DMS79 treated with DMSO at 0.1 percent for 48 hours (cell line): ENCODE data around the gene MEDAG.
A peak's percentile ranks its signal among the peaks of the same experiment; 100 is the strongest.

Experiments used
- DNase-seq: peaks from one replicate; lab custom pipeline; 2025; lab: John Stamatoyannopoulos, UW

Gene MEDAG

GRCh38 chr13:30872685-30873461 lies 33.2 kb upstream of the MEDAG start:
- DNase-seq: peak; percentile 67

- DNase-seq: no peak
These were observed 32.6 kb upstream of the MEDAG start for GRCh38 chr13:30873499-30873898.

GRCh38 chr13:30874111-30874510 lies 32.0 kb upstream of the MEDAG start:
- DNase-seq: no peak

- DNase-seq: no peak
These were observed 31.5 kb upstream of the MEDAG start for GRCh38 chr13:30874561-30874960.

GRCh38 chr13:30877335-30877734 lies 28.7 kb upstream of the MEDAG start:
- DNase-seq: no peak

- DNase-seq: no peak
These were observed 25.8 kb upstream of the MEDAG start for GRCh38 chr13:30880151-30880855.

GRCh38 chr13:30880856-30881155 lies 25.3 kb upstream of the MEDAG start:
- DNase-seq: no peak

GRCh38 chr13:30881191-30881651 lies 24.9 kb upstream of the MEDAG start:
- DNase-seq: no peak

GRCh38 chr13:30882026-30882850 lies 23.8 kb upstream of the MEDAG start:
- no peak for DNase-seq

- DNase-seq: no peak
These were observed 22.9 kb upstream of the MEDAG start for GRCh38 chr13:30882996-30883766.

GRCh38 chr13:30884543-30884942 lies 21.5 kb upstream of the MEDAG start:
- no peak for DNase-seq

- DNase-seq: no peak
These were observed 16.8 kb upstream of the MEDAG start for GRCh38 chr13:30889196-30889690.

- DNase-seq: no peak
These were observed 13.1 kb upstream of the MEDAG start for GRCh38 chr13:30892966-30893365.

GRCh38 chr13:30895773-30896172 lies 10.3 kb upstream of the MEDAG start:
- no peak for DNase-seq

- DNase-seq: no peak
These were observed 8.0 kb upstream of the MEDAG start for GRCh38 chr13:30898070-30898469.

GRCh38 chr13:30898678-30899241 lies 7.3 kb upstream of the MEDAG start:
- DNase-seq: no peak

- no peak for DNase-seq
These were observed 5.6 kb upstream of the MEDAG start for GRCh38 chr13:30900436-30900835.

- DNase-seq: no peak
These were observed 4.9 kb upstream of the MEDAG start for GRCh38 chr13:30900952-30901749.

GRCh38 chr13:30904043-30904442 lies 2.0 kb upstream of the MEDAG start:
- DNase-seq: no peak

GRCh38 chr13:30906411-30907051 lies 460 bp downstream of the MEDAG start:
- DNase-seq: no peak
